Gastrocnemius medialis (tissue), 4 donors: Measurements from ENCODE around the gene CCDC51.
"Not testable (repeated sequence)": the region's sequence is repeated elsewhere in the genome, so short reads cannot be mapped to it uniquely, and the experiment has no call there.

Source experiments
- POLR2A ChIP-seq, 2 donors: fragments of 450-650 bp; IDR thresholded peaks; one replicate each; pipeline ENCODE4 v1.6.1; 2017; ENCODE audit warnings: antibody characterized with exemption in 2 of 2, mild to moderate bottlenecking in 2 of 2, moderate library complexity in 2 of 2
- TF ChIP-seq, protein P1 (sequence below), 5 experiments: fragments of 450-650 bp in 3 of 5; fragments of 200-600 bp in 2 of 5; sonication (generic) in 2 of 5; IDR thresholded peaks in 4 of 5; conservative IDR thresholded peaks in 1 of 5; 1 replicate in 4 of 5; 2 replicates in 1 of 5; pipeline ENCODE4 v1.5.1; 2016 to 2019; ENCODE audit warnings: antibody characterized with exemption in 5 of 5, mild to moderate bottlenecking in 3 of 5, moderate library complexity in 3 of 5

DNA sequence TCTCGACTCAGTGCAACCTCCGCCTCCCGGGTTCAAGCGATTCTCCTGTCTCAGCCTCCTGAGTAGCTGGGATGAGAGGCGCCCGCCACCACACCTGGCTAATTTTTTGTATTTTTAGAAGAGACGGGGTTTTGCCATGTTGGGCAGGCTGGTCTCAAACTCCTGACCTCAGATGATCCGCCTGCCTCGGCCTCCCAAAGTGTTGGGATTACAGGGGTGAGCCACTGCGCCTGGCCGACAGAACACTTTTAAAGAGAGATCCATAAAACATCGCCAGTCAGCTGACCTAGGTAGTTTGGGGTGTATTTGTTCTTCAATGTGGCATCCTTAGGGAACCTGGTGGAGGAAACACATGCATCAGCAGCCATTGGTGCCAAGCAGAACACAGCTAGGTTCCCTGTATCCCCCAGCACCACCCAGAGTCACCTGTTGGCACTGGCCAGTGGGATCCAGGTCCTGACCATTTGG, 38.5 kb downstream of the CCDC51 start:
- TF ChIP-seq, protein P1, sequence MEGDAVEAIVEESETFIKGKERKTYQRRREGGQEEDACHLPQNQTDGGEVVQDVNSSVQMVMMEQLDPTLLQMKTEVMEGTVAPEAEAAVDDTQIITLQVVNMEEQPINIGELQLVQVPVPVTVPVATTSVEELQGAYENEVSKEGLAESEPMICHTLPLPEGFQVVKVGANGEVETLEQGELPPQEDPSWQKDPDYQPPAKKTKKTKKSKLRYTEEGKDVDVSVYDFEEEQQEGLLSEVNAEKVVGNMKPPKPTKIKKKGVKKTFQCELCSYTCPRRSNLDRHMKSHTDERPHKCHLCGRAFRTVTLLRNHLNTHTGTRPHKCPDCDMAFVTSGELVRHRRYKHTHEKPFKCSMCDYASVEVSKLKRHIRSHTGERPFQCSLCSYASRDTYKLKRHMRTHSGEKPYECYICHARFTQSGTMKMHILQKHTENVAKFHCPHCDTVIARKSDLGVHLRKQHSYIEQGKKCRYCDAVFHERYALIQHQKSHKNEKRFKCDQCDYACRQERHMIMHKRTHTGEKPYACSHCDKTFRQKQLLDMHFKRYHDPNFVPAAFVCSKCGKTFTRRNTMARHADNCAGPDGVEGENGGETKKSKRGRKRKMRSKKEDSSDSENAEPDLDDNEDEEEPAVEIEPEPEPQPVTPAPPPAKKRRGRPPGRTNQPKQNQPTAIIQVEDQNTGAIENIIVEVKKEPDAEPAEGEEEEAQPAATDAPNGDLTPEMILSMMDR (IDR thresholded peaks at IDR 0.05 in 4 of 5, conservative IDR thresholded peaks at IDR 0.05 in 1 of 5), result not testable (repeated sequence)
- TF ChIP-seq POLR2A (IDR thresholded peaks at IDR 0.05), result not testable (repeated sequence)
